ENCODE results near the gene GAB1.

- TF ChIP-seq POLR2A (IDR thresholded peaks at IDR 0.05) (no peak), CTCF (IDR thresholded peaks at IDR 0.05) (no peak)
These were observed 87.6 kb downstream of the GAB1 start for GRCh38 chr4:143424276-143424675.
